NCI-H2227 treated with DMSO at 0.1 percent for 48 hours (cell line): Measurements from ENCODE around the gene MOGAT3.
A peak's percentile ranks its signal among the peaks of the same experiment; 100 is the strongest.

Experiments
- DNase-seq: peaks from one replicate; lab custom pipeline; 2025; lab: John Stamatoyannopoulos, UW

MOGAT3 gene

GRCh38 chr7:101160910-101161309 lies 39.9 kb downstream of the MOGAT3 start:
- DNase-seq: no peak

GRCh38 chr7:101159696-101160674 lies 40.9 kb downstream of the MOGAT3 start:
- no peak for DNase-seq

- DNase-seq: no peak
Measured at GRCh38 chr7:101156866-101157589, 43.8 kb downstream of the MOGAT3 start.

GRCh38 chr7:101156277-101156676 lies 44.6 kb downstream of the MOGAT3 start:
- DNase-seq: no peak

- no peak for DNase-seq
Measured at GRCh38 chr7:101155303-101155702, 45.5 kb downstream of the MOGAT3 start.

GRCh38 chr7:101154693-101155102 lies 46.1 kb downstream of the MOGAT3 start:
- DNase-seq: no peak

DNA sequence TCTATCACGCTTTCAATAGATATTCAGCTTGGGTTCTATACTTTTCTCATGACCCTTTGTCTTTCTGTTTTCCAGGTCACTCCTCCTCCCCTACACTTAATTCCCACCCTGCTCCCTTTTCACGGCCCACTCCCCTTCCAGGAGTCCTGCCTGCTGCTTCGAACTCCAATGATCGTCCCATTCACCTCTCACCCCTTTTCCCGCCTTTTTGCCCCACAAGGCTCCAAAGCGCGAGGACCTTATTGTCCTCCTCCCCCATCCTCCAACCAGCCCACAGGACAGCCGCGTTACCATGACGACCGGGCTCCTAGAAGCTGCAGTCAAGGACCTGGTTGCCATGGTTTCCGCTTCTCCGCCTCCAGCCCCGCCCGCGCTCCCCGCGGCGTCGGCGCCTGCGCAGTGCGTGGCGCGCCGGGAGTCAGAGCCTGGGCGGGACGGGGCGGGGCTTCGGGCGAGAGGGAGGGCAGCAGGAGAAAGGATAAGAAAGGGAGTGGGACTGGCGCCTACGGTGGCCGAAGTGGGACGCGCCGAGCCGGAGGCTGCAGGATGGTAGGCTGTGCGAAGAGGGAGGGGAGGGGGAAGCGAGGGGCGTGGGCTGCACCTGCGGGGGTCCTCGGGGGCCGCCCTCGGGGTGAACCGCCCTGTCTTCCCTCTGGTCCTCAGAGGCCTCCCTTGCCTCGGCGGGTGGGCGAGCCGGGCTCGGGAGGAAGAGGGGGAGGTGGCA lies 46.7 kb downstream of the MOGAT3 start, which contains the start of gene AP1S1:
AP1S1 (plus strand) TSS at position 508 of the 724 bp plus-strand sequence; CDS start at position 547, 39 bp downstream.
- peak; percentile 99 for DNase-seq

DNA sequence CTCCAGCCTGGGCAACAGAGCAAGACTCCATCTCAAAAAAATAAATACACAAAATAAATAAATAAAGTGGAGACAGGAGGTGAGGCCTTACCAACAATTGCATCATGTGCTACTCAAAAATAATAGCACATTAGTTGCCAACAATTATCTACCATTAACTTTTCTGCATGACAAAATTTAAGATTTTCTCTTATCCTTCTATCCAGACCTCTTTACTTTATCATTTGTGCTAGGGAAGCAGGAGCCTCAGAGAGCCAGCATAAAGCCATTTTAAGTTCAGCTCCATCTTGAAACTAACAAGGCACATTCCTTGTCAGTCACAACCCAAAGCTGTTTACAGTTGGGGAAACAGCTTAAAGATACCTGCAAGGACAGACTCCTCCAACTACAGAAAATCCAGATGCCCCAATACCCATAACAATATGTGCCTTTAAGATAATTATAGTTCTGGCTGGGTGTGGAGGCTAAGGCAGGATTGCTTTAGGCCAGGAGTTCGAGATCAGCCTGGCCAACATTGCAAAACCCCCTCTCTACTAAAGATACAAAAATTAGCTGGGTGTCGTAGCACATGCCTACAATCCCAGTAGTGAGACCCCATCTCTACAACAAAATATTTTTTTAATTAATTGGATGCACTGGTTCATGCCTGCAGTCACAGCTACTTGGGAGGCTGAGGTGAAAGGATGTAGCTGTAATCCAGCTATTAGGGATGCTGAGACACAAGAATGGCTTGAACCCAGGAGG lies 48.8 kb downstream of the MOGAT3 start:
- no peak for DNase-seq
